GM12878 (cell line): Measurements from ENCODE around the gene LAMP5. TPM values are rescaled to one million over a fixed set of nuclear protein-coding genes. Genes with fewer than 3 reads are reported as not detected.

Experiments used
- ATAC-seq: fragments of 200-7000 bp; cut with Tn5 transposase; 3 replicates; pipeline ENCODE4 v1.9.1; 2020; ENCODE audit warnings: mild to moderate bottlenecking, moderate library complexity
- BruUV-seq: library from RNA; stranded (reverse); fragments of 400-500 nt; replicated peaks from 2 replicates; lab custom pipeline; 2021; lab: Mats Ljungman, UMichigan
- CTCF ChIA-PET: fragments of 300-600 bp; sonication (Branson Sonifier 250); formaldehyde crosslinking; extraction: SDS; loops from one replicate; lab custom pipeline; 2021; ENCODE audit warnings: inconsistent platforms; lab: Yijun Ruan, JAX
- POLR2A ChIA-PET: fragments of 350-600 bp; formaldehyde crosslinking; extraction: SDS; loops from one replicate; lab custom pipeline; 2021; ENCODE audit warnings: inconsistent platforms; lab: Charles Lee
- RAD21 ChIA-PET: fragments of 300-600 bp; sonication (Branson Sonifier 250); formaldehyde crosslinking; loops from one replicate; lab custom pipeline; 2023; ENCODE audit warnings: antibody characterized with exemption; ENCODE audit not compliant: unreplicated experiment; lab: Charles Lee
- SMC1A ChIA-PET: fragments of 300-600 bp; sonication (Branson Sonifier 250); formaldehyde crosslinking; loops from one replicate; lab custom pipeline; 2023; ENCODE audit not compliant: unreplicated experiment, uncharacterized antibody; lab: Charles Lee
- DNase-seq: peaks from one replicate; pipeline ENCODE4 v3.0.0-alpha.2; 2011; ENCODE audit warnings: low read depth, low spot score
- FAIRE-seq: peaks from 3 replicates; lab custom pipeline; 2011; peaks lifted over from hg19 to GRCh38; lab: Jason Lieb, UNC
- H2AFZ ChIP-seq: 2 replicates; pipeline ENCODE4 v1.6.0; 2011; ENCODE audit warnings: low read depth, low read length, control low read depth; ENCODE audit not compliant: control insufficient read depth
- H3K27ac ChIP-seq: 2 replicates; pipeline ENCODE4 v1.5.1; 2011; ENCODE audit warnings: control low read depth; ENCODE audit not compliant: control insufficient read depth, insufficient read depth
- H3K27me3 ChIP-seq, 2 experiments: replicated peaks in 1 of 2; 2 replicates each; pipeline versions ENCODE4 v1.6.0 to v1.6.1; 2011; ENCODE audit warnings: low read length in 1 of 2; ENCODE audit not compliant: control insufficient read depth in 2 of 2, insufficient read depth in 2 of 2
- H3K36me3 ChIP-seq, 2 experiments: 2 replicates each; pipeline ENCODE4 v1.5.1; 2011; ENCODE audit warnings: low read length in 1 of 2; ENCODE audit not compliant: control insufficient read depth in 2 of 2, insufficient read depth in 2 of 2
- H3K4me1 ChIP-seq: 2 replicates; pipeline ENCODE4 v1.6.1; 2011; ENCODE audit warnings: mild to moderate bottlenecking, low read length, moderate library complexity, mixed read lengths; ENCODE audit not compliant: control insufficient read depth, insufficient read depth
- H3K4me2 ChIP-seq: 2 replicates; pipeline ENCODE4 v1.6.0; 2011; ENCODE audit warnings: control low read depth; ENCODE audit not compliant: control insufficient read depth, insufficient read depth
- H3K4me3 ChIP-seq: fragments of 200-600 bp; sonication (generic); 2 replicates; pipeline ENCODE4 v1.5.1; 2016
- H3K79me2 ChIP-seq: 2 replicates; pipeline ENCODE4 v1.6.0; 2011; ENCODE audit warnings: low read length; ENCODE audit not compliant: control insufficient read depth, insufficient read depth
- H3K9ac ChIP-seq: 2 replicates; pipeline ENCODE4 v1.8.0; 2011; ENCODE audit warnings: low read length, control low read depth, mixed read lengths; ENCODE audit not compliant: control insufficient read depth, insufficient read depth
- H3K9me3 ChIP-seq: replicated peaks from 3 replicates; pipeline ENCODE4 v1.5.1; 2011; ENCODE audit warnings: mild to moderate bottlenecking, low read length; ENCODE audit not compliant: control insufficient read depth, insufficient read depth
- H4K20me1 ChIP-seq: 2 replicates; pipeline ENCODE4 v1.6.0; 2011; ENCODE audit not compliant: control insufficient read depth, insufficient read depth
- ETV6 ChIP-seq, 2 experiments: fragments of 450-650 bp in 1 of 2; IDR thresholded peaks in 1 of 2; conservative IDR thresholded peaks in 1 of 2; 2 replicates each; pipeline ENCODE4 v1.6.1; 2014; ENCODE audit warnings: antibody characterized with exemption in 1 of 2, borderline replicate concordance in 1 of 2, low read depth in 1 of 2, mild to moderate bottlenecking in 1 of 2, moderate library complexity in 1 of 2
- HDGF ChIP-seq: fragments of 450-650 bp; IDR thresholded peaks from 2 replicates; pipeline ENCODE4 v1.6.1; 2016; ENCODE audit warnings: antibody characterized with exemption
- KLF5 ChIP-seq: fragments of 450-650 bp; IDR thresholded peaks from 2 replicates; pipeline ENCODE4 v1.6.1; 2014; ENCODE audit warnings: mild to moderate bottlenecking; ENCODE audit not compliant: partially characterized antibody
- LARP7 ChIP-seq: fragments of 450-650 bp; IDR thresholded peaks from 2 replicates; pipeline ENCODE4 v1.6.1; 2017; ENCODE audit warnings: mild to moderate bottlenecking
- NFYB ChIP-seq: IDR thresholded peaks from 2 replicates; pipeline ENCODE4 v1.6.1; 2011; ENCODE audit warnings: low read depth, mild to moderate bottlenecking, low read length, improper control_type of control experiment, moderate library complexity; ENCODE audit not compliant: insufficient read depth
- POLR2AphosphoS2 ChIP-seq: IDR thresholded peaks from 2 replicates; pipeline ENCODE4 v1.6.1; 2011; ENCODE audit warnings: low read depth, mild to moderate bottlenecking, low read length, improper control_type of control experiment, moderate library complexity
- RUNX3 ChIP-seq: IDR thresholded peaks from 2 replicates; pipeline ENCODE4 v1.6.1; 2012; ENCODE audit warnings: low read length, inconsistent platforms
- SMC3 ChIP-seq: IDR thresholded peaks from 2 replicates; pipeline ENCODE4 v1.6.1; 2011; ENCODE audit warnings: low read length, improper control_type of control experiment, borderline replicate concordance
- SP1 ChIP-seq: IDR thresholded peaks from one replicate; pipeline ENCODE4 v1.6.1; 2011; ENCODE audit warnings: low read depth, low read length
- ZBED1 ChIP-seq: IDR thresholded peaks from 2 replicates; pipeline ENCODE4 v1.6.1; 2016; ENCODE audit warnings: borderline replicate concordance
- WGBS: methylation state at CpG from one replicate; pipeline ENCODE4 v1.1.6; 2016; ENCODE audit warnings: low lambda C conversion rate; ENCODE audit not compliant: insufficient replicate concordance, insufficient coverage; ENCODE audit errors: missing lambda C conversion rate; 5-methylcytosine and 5-hydroxymethylcytosine counted together
- in situ Hi-C: fragments of 300-500 bp; cut with MboI; formaldehyde crosslinking; loops from 9 replicates; pipeline ENCODE4 v1.14.3; 2018; ENCODE audit warnings: mixed read lengths
- intact Hi-C: fragments of 100-400 bp; cut with micrococcal nuclease; formaldehyde crosslinking; loops from one replicate; pipeline ENCODE4 v1.14.2; 2022; ENCODE audit not compliant: unreplicated experiment
- polyA plus RNA-seq, 11 experiments: library from polyadenylated mRNA; depleted of rRNA in 4 of 11; unstranded in 6 of 11; stranded (reverse) in 5 of 11; fragments of >200 nt; fragmentation: Nextera tagmentation in 4 of 11; fragmentation: Illumina TruSeq in 1 of 11; extraction: Ambion mirVana in 4 of 11; extraction: Trizol in 1 of 11; gene quantifications; 1 replicate in 1 of 11; 2 replicates in 10 of 11; pipeline versions ENCODE4 v1.2.1 to v1.2.3, GENCODE V29; 2011 to 2016; ENCODE audit warnings: inconsistent platforms in 2 of 11, missing spikeins in 2 of 11, low read depth in 1 of 11
- total RNA-seq, 4 experiments: library from RNA; depleted of rRNA in 3 of 4; stranded (reverse); fragments of >200 nt in 3 of 4; fragmentation: Illumina TruSeq in 1 of 4; extraction: Trizol in 1 of 4; gene quantifications; 2 replicates each; pipeline versions ENCODE4 v1.2.1 to v1.2.3, GENCODE V29; 2013 to 2021
- TF ChIP-seq, protein P1 (sequence below): fragments of 450-650 bp; IDR thresholded peaks from 2 replicates; pipeline ENCODE4 v1.6.1; 2017; ENCODE audit warnings: borderline replicate concordance
- TF ChIP-seq, protein P2 (sequence below): fragments of 150-350 bp; IDR thresholded peaks from 2 replicates; pipeline ENCODE4 v1.6.1; 2016; ENCODE audit warnings: low read depth, low read length
- TF ChIP-seq, protein P3 (sequence below): fragments of 450-650 bp; formaldehyde crosslinking; IDR thresholded peaks from 2 replicates; pipeline ENCODE4 v1.5.0; 2022; ENCODE audit warnings: mild to moderate bottlenecking, missing genetic modification characterization

Gene LAMP5
- total and polyA plus RNA-seq, 10 of the 15 experiments (the other 5 are each of a cell fraction or from before 2014, with no cell fraction given) = 0.10 to 0.56 (median 0.49) TPM; not detected in 1

DNA sequence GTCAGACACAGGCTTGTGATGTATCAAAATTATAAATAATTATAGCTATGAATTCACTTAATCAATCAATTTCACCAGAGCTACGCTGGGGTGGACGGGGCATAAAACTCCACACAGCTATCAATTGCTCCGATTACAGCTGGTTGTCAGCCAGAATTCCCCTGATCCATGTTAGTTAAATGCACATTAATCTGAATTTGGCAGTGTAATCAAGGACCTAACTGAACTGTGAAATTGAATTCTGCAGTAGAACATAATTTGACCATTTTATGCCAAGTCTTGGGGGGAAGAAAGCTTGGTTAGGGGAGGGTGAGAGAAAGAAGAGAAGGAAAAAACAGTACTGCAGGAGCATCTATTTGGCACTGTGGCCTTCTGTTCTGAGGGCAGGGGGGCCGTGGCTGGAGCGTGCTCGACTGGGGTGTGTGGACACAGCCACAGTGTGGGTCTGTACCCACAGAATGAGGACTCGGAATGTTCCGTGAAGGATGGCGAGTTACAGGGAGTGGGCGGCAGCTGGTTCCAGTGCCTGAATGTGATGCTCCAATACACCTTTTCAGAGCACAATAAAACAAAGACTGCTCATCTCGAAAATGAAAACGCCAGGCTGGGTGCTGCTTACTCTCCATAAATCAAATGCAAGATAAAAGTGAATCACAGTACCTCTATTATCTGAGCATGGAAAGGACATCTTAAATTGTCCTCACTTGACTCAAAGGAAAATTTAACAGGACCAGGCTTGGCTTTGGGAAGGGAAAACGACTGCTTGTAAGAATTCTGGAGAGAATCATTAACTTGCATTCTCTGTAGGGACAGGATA, 59.2 kb downstream of the LAMP5 start:
- FAIRE-seq (no peak), ATAC-seq (peak; percentile 26; the same call in 1 of the 3 replicates), DNase-seq (no peak)
- BruUV-seq = no TSS peak
- no peak overlapping the region for H2AFZ ChIP-seq
- in situ Hi-C loops (no loop called here), intact Hi-C loops (no loop called here)
- H4K20me1 ChIP-seq = no peaks in the 10 kb centered on the region
- H3K27ac ChIP-seq = no peak overlapping the region
- RAD21 ChIA-PET = no interaction called here
- no peak overlapping the region for H3K9ac ChIP-seq
- CTCF ChIA-PET = interaction anchor here (0.8 kb wide), 1 partner anchor 44 kb away, joined by 3 read pairs; no protein-coding TSS in a partner anchor
- H3K4me1 ChIP-seq = no peaks in the 10 kb centered on the region; the same call in 1 of the 2 replicates
- POLR2A ChIA-PET = no interaction called here
- peaks cover 0 to 2% of the 10 kb centered on the region in 2 experiments; a peak in 1 of 4 replicates for H3K27me3 ChIP-seq
- SMC1A ChIA-PET = no interaction called here
- H3K4me2 ChIP-seq = no peak overlapping the region
- no peaks in the 10 kb centered on the region for H3K9me3 ChIP-seq
- no peaks in the 10 kb centered on the region for H3K79me2 ChIP-seq
- H3K36me3 ChIP-seq = no peaks in the 10 kb centered on the region
- H3K4me3 ChIP-seq = no peak overlapping the region
- 29% methylated on average over 13 of the region's 13 CpGs for WGBS
- no peak for TF ChIP-seq RUNX3
- TF ChIP-seq ZBED1 = no peak
- TF ChIP-seq, protein P1, sequence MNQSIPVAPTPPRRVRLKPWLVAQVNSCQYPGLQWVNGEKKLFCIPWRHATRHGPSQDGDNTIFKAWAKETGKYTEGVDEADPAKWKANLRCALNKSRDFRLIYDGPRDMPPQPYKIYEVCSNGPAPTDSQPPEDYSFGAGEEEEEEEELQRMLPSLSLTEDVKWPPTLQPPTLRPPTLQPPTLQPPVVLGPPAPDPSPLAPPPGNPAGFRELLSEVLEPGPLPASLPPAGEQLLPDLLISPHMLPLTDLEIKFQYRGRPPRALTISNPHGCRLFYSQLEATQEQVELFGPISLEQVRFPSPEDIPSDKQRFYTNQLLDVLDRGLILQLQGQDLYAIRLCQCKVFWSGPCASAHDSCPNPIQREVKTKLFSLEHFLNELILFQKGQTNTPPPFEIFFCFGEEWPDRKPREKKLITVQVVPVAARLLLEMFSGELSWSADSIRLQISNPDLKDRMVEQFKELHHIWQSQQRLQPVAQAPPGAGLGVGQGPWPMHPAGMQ = no peak
- TF ChIP-seq NFYB = no peak
- TF ChIP-seq LARP7 = no peak
- TF ChIP-seq KLF5 = no peak
- TF ChIP-seq SP1 = no peak
- TF ChIP-seq, protein P2, sequence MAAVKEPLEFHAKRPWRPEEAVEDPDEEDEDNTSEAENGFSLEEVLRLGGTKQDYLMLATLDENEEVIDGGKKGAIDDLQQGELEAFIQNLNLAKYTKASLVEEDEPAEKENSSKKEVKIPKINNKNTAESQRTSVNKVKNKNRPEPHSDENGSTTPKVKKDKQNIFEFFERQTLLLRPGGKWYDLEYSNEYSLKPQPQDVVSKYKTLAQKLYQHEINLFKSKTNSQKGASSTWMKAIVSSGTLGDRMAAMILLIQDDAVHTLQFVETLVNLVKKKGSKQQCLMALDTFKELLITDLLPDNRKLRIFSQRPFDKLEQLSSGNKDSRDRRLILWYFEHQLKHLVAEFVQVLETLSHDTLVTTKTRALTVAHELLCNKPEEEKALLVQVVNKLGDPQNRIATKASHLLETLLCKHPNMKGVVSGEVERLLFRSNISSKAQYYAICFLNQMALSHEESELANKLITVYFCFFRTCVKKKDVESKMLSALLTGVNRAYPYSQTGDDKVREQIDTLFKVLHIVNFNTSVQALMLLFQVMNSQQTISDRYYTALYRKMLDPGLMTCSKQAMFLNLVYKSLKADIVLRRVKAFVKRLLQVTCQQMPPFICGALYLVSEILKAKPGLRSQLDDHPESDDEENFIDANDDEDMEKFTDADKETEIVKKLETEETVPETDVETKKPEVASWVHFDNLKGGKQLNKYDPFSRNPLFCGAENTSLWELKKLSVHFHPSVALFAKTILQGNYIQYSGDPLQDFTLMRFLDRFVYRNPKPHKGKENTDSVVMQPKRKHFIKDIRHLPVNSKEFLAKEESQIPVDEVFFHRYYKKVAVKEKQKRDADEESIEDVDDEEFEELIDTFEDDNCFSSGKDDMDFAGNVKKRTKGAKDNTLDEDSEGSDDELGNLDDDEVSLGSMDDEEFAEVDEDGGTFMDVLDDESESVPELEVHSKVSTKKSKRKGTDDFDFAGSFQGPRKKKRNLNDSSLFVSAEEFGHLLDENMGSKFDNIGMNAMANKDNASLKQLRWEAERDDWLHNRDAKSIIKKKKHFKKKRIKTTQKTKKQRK = no peak
- no peak for TF ChIP-seq ETV6 (conservative IDR thresholded peaks at IDR 0.05 in 1 of 2, IDR thresholded peaks at IDR 0.05 in 1 of 2; ENCODE audit: borderline replicate concordance in 1 of 2, low read depth in 1 of 2)
- no peak for TF ChIP-seq SMC3
- TF ChIP-seq POLR2AphosphoS2 = no peak
- TF ChIP-seq HDGF = no peak
- TF ChIP-seq, protein P3, sequence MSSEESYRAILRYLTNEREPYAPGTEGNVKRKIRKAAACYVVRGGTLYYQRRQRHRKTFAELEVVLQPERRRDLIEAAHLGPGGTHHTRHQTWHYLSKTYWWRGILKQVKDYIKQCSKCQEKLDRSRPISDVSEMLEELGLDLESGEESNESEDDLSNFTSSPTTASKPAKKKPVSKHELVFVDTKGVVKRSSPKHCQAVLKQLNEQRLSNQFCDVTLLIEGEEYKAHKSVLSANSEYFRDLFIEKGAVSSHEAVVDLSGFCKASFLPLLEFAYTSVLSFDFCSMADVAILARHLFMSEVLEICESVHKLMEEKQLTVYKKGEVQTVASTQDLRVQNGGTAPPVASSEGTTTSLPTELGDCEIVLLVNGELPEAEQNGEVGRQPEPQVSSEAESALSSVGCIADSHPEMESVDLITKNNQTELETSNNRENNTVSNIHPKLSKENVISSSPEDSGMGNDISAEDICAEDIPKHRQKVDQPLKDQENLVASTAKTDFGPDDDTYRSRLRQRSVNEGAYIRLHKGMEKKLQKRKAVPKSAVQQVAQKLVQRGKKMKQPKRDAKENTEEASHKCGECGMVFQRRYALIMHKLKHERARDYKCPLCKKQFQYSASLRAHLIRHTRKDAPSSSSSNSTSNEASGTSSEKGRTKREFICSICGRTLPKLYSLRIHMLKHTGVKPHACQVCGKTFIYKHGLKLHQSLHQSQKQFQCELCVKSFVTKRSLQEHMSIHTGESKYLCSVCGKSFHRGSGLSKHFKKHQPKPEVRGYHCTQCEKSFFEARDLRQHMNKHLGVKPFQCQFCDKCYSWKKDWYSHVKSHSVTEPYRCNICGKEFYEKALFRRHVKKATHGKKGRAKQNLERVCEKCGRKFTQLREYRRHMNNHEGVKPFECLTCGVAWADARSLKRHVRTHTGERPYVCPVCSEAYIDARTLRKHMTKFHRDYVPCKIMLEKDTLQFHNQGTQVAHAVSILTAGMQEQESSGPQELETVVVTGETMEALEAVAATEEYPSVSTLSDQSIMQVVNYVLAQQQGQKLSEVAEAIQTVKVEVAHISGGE (CRISPR knock-in tag) = no peak
